ENCODE results near the gene TUNAR.

The TUNAR gene

GRCh38 chr14:95840094-95840700 is 36.4 kb upstream of the TUNAR start:
- peaks cover 20% of the 10 kb centered on the region for H3K27me3 Mint-ChIP-seq (ENCODE audit: low read depth)
- H3K4me1 Mint-ChIP-seq: no peaks in the 10 kb centered on the region
- no peaks in the 10 kb centered on the region for H3K36me3 Mint-ChIP-seq (ENCODE audit: low read depth)
- H3K27ac Mint-ChIP-seq: no peak overlapping the region
- no peak for TF ChIP-seq CTCF (IDR thresholded peaks at IDR 0.05; ENCODE audit: unreplicated experiment in 3 of 3)
- H3K9me3 Mint-ChIP-seq: no peaks in the 10 kb centered on the region
- H3K4me3 Mint-ChIP-seq: no peak overlapping the region

DNA sequence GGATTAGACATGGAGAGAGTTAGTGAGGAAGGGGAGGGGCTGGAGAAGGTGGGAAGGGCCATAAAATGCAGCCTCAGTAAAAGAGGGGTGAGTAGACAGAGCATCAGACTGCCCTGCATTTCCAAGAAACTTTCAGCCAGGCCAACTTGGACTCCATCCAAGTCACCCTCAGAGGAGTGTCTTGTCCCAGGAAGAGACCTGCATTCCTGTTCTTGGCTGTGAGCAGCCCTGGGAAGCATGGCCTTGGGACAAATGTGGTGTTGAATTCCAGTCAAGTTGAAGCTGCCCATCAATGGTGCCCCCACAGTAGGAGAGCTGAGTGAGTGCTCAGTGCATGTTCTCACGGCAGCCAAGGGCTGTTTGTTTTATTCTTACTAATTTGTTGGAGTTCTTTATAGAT is 35.0 kb upstream of the TUNAR start:
- H3K9me3 Mint-ChIP-seq: no peaks in the 10 kb centered on the region
- H3K4me1 Mint-ChIP-seq: no peaks in the 10 kb centered on the region
- TF ChIP-seq CTCF (IDR thresholded peaks at IDR 0.05; ENCODE audit: unreplicated experiment in 3 of 3): no peak
- H3K4me3 Mint-ChIP-seq: no peak overlapping the region
- H3K27me3 Mint-ChIP-seq (ENCODE audit: low read depth): peaks cover 23% of the 10 kb centered on the region
- no peaks in the 10 kb centered on the region for H3K36me3 Mint-ChIP-seq (ENCODE audit: low read depth)
- H3K27ac Mint-ChIP-seq: no peak overlapping the region

DNA sequence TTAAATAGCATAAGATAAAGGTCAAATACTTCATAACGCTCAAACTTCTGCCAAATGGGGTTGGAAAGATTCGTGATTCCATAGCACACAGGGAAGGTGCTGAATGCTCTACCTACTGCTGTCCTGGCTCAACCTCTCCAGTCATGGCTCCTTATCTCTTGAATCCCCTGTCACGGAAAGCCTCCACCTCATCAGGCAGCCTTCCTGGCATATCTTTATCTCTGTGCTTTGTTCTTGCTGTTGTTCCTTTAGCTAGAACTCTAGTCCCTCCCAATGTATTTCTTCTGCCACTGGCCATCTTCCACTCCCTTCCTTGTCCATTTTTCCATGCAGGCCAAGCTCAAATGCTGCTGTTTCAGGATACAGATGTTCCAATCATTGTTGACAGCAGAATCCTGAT is 26.9 kb upstream of the TUNAR start:
- Mint-ChIP-seq H3K27ac (no peak overlapping the region), H3K4me3 (no peak overlapping the region), H3K9me3 (no peaks in the 10 kb centered on the region), H3K27me3 (ENCODE audit: low read depth) (peaks cover 20% of the 10 kb centered on the region), H3K36me3 (ENCODE audit: low read depth) (no peaks in the 10 kb centered on the region), H3K4me1 (no peaks in the 10 kb centered on the region)
- TF ChIP-seq CTCF (IDR thresholded peaks at IDR 0.05; ENCODE audit: unreplicated experiment in 3 of 3): no peak

- Mint-ChIP-seq H3K4me1 (no peaks in the 10 kb centered on the region), H3K36me3 (ENCODE audit: low read depth) (no peaks in the 10 kb centered on the region), H3K27me3 (ENCODE audit: low read depth) (peaks cover 22% of the 10 kb centered on the region), H3K4me3 (no peak overlapping the region), H3K27ac (no peak overlapping the region), H3K9me3 (no peaks in the 10 kb centered on the region)
- TF ChIP-seq CTCF (IDR thresholded peaks at IDR 0.05; ENCODE audit: unreplicated experiment in 3 of 3): no peak
Measured at GRCh38 chr14:95850429-95850828, 26.2 kb upstream of the TUNAR start.

DNA sequence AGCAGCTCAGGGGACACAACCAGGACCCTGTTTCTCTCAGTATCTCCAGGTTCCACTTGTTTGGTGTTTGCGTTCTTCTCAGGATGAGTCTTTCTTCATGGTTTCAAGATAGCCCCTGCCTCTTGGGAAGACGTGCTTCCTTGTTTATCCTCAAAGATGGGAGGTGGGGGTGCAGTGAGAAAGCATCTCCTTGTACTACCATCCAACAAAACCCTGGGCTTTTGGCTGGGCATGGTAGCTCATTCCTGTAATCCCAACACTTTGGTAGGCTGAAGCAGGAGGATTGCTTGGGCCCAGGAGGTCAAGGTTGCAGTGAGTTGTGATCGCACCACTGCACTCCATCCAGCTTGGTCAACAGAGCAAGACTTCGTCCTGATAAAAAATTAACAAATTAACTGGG is 21.0 kb upstream of the TUNAR start:
- no peak for TF ChIP-seq CTCF (IDR thresholded peaks at IDR 0.05; ENCODE audit: unreplicated experiment in 3 of 3)
- Mint-ChIP-seq H3K9me3 (no peaks in the 10 kb centered on the region), H3K27ac (no peak overlapping the region), H3K36me3 (ENCODE audit: low read depth) (no peaks in the 10 kb centered on the region), H3K4me3 (no peak overlapping the region), H3K27me3 (ENCODE audit: low read depth) (peaks cover 24% of the 10 kb centered on the region), H3K4me1 (no peaks in the 10 kb centered on the region)

- peaks cover 23% of the 10 kb centered on the region for H3K27me3 Mint-ChIP-seq (ENCODE audit: low read depth)
- H3K9me3 Mint-ChIP-seq: no peaks in the 10 kb centered on the region
- no peak overlapping the region for H3K4me3 Mint-ChIP-seq
- no peaks in the 10 kb centered on the region for H3K36me3 Mint-ChIP-seq (ENCODE audit: low read depth)
- H3K4me1 Mint-ChIP-seq: no peaks in the 10 kb centered on the region
- H3K27ac Mint-ChIP-seq: no peak overlapping the region
- TF ChIP-seq CTCF (IDR thresholded peaks at IDR 0.05; ENCODE audit: unreplicated experiment in 3 of 3): no peak
Measured at GRCh38 chr14:95857275-95857674, 19.4 kb upstream of the TUNAR start.

Measured in nephron (organoid).